Measurements from ENCODE around the gene CORO2A.
"Not testable (repeated sequence)": the region's sequence is repeated elsewhere in the genome, so short reads cannot be mapped to it uniquely, and the experiment has no call there.

CORO2A gene

GRCh38 chr9:98084396-98084795, 108.0 kb downstream of the CORO2A start:
- DNase-seq (ENCODE audit: low spot score) = no peak

GRCh38 chr9:98083566-98084183, 108.8 kb downstream of the CORO2A start:
- DNase-seq (ENCODE audit: low spot score) = no peak

GRCh38 chr9:98083061-98083501, 109.4 kb downstream of the CORO2A start:
- DNase-seq (ENCODE audit: low spot score) = no peak

- peak; percentile 49 for DNase-seq (ENCODE audit: low spot score)
Observed at GRCh38 chr9:98081477-98082219, 110.8 kb downstream of the CORO2A start.

- DNase-seq (ENCODE audit: low spot score) = no peak
Observed at GRCh38 chr9:98080780-98081179, 111.7 kb downstream of the CORO2A start.

- DNase-seq (ENCODE audit: low spot score) = no peak
Observed at GRCh38 chr9:98080326-98080725, 112.1 kb downstream of the CORO2A start.

GRCh38 chr9:98078895-98079294, 113.5 kb downstream of the CORO2A start:
- DNase-seq (ENCODE audit: low spot score) = no peak

GRCh38 chr9:98076514-98076890, 115.9 kb downstream of the CORO2A start:
- not testable (repeated sequence) for DNase-seq (ENCODE audit: low spot score)

GRCh38 chr9:98075332-98075805, 117.1 kb downstream of the CORO2A start:
- peak; percentile 65 for DNase-seq (ENCODE audit: low spot score)

GRCh38 chr9:98074115-98074990, 118.1 kb downstream of the CORO2A start:
- peak; percentile 77 for DNase-seq (ENCODE audit: low spot score)

GRCh38 chr9:98071737-98072136, 120.7 kb downstream of the CORO2A start:
- DNase-seq (ENCODE audit: low spot score) = no peak

Measured in CD4-positive, alpha-beta T cell treated with Interleukin-2 at 100 ng/mL for 4 hours (primary cell).